GM12892 (cell line): Measurements from ENCODE around the gene AMHR2.

Source experiments
- POLR2A ChIP-seq: IDR thresholded peaks from 2 replicates; pipeline ENCODE4 v1.6.1; 2011; ENCODE audit warnings: low read depth, low read length, control low read depth
- POLR2AphosphoS5 ChIP-seq: IDR thresholded peaks from 2 replicates; pipeline ENCODE4 v1.6.1; 2011; ENCODE audit warnings: low read depth, low read length, control low read depth
- TAF1 ChIP-seq: IDR thresholded peaks from 2 replicates; pipeline ENCODE4 v1.6.1; 2011; ENCODE audit warnings: low read depth, mild to moderate bottlenecking, control low read depth, low read length, borderline replicate concordance

DNA sequence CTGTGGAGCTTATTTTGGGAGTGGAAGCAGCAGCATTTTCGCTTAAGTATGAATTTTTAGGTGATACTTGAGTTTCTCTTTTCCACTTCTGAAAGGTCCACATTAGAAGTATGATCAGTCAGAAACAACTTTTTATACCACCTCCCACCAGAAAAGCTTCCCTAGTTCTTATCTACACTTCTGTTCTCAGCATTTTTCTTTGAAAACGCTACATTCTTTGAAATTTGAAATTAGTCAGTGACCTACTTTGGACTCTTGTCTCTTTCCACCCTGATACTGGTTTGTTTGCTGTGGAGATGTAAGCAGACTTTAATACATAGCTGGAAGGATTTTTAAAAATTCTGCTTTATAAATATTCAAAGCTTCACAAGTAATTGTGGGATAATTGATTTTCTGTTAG, 50.4 kb downstream of the AMHR2 start:
- TF ChIP-seq POLR2AphosphoS5 (no peak), POLR2A (no peak), TAF1 (no peak)
